GM19324 (cell line): Measurements from ENCODE around the gene SPANXN2.
"Not testable (repeated sequence)": the region's sequence is repeated elsewhere in the genome, so short reads cannot be mapped to it uniquely, and the experiment has no call there.

Source experiments
- ATAC-seq: cut with Tn5 transposase; IDR thresholded peaks from one replicate; pipeline ENCODE4 v1.9.1; 2021; ENCODE audit warnings: mild to moderate bottlenecking, moderate library complexity; ENCODE audit not compliant: unreplicated experiment, low FRiP score

SPANXN2 gene, protein sequence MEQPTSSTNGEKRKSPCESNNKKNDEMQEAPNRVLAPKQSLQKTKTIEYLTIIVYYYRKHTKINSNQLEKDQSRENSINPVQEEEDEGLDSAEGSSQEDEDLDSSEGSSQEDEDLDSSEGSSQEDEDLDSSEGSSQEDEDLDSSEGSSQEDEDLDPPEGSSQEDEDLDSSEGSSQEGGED

DNA sequence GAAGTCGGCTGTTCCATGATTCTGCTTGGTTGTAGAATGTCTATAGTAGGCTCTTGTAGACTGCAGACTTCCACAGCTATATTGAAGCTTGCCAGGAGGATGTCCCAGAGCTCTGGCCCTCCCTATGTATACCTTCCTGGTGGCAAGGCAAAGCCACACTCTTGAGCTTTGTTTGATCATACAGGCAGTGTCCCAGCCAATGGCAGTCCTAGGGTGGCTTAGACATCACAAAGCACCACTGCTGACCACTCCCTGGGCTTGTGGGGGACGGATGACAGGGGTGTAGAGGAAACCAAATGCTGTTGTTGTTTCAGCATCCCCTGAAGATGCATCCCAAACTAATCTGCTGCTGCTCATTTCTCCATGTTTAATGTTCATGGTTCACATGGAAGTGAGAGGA lies at the start of gene SPANXN2:
Gene SPANXN2 (minus strand): TSS at position 101 of the 400 bp plus-strand sequence. CDS start 84 bp downstream, at position 17.
- not testable (repeated sequence) for ATAC-seq

DNA sequence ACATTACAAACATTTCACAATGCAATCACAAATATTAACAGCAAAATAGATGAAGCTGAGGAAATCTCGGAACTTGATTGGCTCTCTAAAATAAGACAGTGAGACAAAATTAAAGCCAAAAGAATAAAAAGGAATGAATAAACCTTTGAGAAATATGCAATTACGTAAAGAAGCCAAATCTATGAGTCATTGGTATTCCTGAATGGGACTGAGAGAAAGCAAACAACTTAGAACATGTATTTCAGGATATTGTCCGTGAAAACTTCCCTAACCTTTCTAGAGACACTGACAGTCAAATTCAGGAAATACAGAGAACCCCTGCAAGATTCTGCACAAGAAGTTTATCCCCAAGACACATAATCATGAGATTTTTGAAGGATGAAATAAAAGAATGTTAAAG lies 48.4 kb upstream of the SPANXN2 start:
- ATAC-seq = no peak

DNA sequence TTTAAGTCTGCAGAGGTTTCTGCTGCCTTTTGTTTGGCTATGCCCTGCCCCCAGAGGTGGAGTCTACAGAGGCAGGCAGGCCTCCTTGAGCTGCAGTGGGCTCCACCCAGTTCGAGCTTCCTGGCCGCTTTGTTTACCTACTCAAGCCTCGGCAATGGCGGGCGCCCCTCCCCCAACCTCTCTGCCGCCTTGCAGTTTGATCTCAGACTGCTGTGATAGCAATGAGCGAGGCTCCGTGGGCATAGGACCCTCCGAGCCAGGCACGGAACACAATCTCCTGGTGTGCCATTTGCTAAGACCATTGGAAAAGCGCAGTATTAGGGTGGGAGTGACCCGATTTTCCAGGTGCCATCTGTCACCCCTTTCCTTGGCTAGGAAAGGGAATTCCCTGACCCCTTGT lies 47.2 kb upstream of the SPANXN2 start:
- not testable (repeated sequence) for ATAC-seq

DNA sequence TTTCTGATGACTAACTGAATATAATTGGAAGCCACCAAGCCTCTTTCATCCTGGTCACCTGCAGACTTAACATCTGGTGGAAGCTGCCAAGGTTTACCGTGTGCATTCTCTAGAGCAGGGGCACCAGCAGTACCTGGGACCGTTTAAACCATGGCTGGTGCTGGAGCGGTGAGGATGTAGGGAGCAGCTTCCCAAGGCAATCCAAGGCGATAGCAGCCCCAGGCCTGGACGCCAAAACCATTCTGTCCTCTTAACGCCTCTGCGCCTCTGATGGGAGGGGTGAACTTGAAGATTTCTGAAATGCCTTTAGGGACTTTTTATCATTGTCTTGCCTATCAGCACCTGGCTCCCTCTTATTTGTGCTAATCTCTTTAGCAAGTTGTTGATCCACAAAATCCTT lies 37.3 kb upstream of the SPANXN2 start:
- no peak for ATAC-seq

DNA sequence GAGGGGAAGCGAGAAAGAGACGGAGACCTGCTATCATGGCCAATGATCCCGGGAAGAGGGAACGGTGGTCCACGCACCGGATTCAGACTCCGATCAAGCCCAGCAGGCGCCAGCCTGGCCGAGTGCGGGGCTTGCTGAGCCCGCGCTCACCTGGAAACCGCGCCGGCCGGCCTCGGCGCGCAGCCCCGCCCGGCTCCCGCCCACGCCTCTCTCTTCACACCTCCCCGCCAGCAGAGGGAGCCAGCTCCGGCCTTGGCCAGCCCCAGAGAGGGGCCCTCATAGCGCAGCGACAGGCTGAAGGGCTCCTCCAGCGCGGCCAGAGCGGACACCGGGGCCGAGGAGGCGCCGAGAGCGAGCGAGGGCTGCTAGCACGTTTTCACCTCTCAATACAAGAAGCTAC lies 36.8 kb upstream of the SPANXN2 start:
- no peak for ATAC-seq

DNA sequence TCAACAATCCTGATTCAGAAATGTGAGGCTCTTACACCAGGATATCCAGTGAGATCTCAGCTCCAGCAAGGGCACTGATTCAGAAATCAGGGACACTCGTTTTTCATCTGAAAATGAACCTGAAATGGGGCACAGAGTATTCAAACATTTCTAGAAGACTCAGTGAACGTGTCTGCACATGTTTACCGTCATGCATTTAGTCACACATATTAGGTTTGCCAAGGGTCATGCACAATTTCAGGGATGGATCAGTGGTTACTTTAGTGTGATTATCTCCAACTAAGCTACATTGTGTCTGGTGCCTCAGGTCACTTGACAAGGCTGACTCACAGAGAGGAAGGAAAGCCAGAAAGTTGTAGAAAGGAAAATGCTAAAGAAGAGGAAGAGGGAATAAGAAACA lies 33.6 kb upstream of the SPANXN2 start:
- ATAC-seq = no peak

DNA sequence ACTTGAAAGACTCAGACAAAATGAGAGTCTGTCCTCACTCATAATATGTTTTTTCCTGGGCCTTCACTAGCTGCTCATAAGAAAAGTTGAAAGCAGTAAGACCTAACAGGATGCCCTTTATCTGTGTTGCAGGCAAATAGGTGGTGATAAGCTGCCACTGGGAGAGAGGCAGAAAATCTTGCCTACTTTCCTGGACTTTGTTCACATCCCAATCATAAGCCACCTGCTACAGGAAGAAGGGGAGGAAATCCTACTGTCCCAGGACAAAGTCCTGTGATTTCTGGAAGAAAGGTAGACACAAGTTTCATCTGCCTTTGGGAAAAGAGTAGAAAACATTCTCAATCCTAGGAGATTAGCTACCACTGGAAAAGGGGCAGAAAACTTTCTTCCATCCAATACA lies 13.3 kb upstream of the SPANXN2 start:
- ATAC-seq = no peak

DNA sequence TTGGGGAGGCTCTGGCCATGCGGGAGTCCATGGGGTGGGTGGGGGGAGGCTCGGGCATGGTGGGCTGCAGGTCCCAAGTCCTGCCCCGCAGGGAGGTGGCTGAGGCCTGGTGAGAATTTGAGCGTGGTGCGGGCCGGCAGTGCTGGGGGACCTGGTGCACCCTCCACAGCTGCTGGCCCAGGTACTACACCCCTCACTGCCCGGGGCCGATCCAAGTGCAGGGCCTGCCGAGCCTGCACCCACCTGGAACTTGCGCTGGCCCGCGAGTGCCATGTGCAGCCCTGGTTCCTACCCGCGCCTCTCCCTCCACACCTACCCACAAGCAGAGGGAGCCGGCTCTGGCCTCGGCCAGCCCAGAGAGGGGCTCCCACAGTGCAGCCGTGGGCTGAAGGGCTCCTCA lies 5.7 kb upstream of the SPANXN2 start:
- ATAC-seq = no peak

DNA sequence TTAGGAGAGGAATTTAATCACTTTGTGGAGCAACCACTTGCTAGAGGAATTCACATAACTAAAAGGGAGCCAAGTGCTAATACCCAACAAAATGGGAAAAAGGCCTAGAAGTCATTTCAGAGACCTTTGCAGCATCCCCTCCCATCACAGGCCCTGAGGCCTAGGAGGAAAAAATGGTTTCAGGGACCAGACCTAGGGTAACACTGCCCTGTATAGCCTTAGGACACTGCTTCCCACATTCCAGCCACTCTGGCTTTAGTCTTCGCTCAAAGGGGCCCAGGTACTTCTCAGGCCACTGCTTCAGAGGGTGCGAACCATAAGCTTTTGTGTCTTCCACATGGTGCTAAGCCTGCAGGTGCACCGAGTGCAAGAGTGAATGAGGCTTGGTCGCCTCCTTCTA lies 19.1 kb downstream of the SPANXN2 start:
- no peak for ATAC-seq

DNA sequence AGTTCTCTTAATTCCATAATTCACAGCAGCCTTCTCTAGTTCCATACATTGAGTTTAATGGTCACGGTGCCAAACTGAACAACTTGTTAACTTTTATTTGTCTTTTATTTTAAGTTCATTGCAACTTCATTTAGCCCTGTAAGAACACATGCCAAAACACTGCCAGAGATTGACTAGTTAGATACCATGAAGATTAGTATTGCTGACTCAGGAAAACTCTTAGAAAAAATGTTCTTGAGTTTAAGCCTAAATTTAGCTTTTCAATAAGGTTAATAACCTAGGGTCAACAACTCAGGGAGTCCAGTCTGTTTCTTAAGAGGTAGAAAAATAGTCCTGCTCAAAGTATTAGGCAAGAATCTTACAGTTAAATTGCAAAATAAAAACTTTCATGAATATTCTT lies 25.7 kb downstream of the SPANXN2 start:
- no peak for ATAC-seq

DNA sequence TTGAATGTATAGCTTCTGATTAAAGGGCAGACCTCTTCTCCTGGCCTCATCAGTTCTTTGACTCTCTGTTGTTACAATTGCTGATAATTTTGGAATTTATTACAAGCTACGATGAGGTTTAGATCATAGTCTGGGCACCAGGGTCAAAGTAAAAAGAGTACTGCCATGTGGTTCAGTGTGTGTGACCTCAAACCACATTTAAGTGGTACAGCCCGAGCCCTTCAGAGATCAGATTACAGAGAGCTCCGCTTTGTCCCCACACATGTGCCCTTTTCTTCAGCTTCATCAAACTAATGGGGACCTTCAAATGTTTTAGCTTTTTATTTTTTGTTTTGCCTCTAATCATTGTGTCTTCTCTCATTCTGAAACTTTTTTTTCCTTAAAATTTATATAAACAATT lies 37.1 kb downstream of the SPANXN2 start:
- no peak for ATAC-seq

DNA sequence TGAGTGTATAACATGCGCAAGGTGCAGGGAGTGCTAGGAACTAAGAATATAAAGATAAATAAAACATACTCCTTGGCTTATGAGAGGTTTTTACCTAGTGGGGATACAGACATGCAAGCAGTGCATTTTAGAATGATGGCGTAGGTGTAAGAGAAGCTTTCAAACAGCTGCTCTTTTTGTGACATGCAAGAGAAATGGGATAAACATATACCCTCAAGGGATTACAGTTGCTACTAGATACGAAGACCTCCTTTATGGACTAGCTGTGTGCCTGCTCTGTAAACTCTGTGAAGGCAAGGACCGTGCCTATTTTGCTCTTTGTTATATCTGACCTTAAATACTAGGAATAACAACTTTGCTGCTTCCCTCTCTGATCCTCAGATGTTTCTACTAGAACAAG lies 45.6 kb downstream of the SPANXN2 start:
- ATAC-seq = no peak

DNA sequence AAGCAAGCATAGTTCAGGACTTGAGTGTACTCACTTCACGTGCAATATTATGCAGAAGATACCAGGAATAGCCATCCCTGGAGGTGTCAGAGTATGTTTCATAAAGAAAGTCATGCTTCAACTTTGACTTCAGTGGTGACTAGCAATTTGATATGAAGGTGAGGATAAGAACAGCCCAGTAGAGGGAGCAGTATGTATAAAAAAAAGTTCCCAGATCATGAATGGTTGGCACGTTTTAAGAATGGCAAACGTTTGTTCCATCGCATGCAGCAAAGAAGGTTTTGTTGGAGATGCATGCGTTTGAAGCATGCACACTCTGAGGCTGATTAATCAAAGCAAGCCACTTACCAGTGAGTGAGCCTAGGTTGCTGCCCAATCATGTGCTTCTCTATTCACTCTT lies 51.2 kb downstream of the SPANXN2 start:
- no peak for ATAC-seq

DNA sequence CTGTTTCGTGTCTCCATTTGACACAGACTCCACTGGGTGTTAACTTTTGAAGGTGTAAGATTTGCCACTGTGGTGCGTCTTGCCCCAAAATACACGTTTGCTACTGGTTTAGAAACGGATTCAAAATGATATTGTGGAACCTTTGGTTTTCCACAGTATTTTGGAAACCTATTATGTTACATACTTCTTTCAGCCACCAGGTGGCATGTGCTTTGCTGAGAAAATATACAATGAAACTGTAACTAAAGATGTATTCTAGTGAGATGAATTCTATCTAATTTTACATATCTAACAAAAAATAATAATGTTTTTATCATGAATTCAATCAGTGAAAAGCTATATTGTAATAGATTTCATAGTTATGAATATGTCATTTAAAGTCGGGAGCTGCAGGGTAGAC lies 56.2 kb downstream of the SPANXN2 start:
- ATAC-seq = no peak

DNA sequence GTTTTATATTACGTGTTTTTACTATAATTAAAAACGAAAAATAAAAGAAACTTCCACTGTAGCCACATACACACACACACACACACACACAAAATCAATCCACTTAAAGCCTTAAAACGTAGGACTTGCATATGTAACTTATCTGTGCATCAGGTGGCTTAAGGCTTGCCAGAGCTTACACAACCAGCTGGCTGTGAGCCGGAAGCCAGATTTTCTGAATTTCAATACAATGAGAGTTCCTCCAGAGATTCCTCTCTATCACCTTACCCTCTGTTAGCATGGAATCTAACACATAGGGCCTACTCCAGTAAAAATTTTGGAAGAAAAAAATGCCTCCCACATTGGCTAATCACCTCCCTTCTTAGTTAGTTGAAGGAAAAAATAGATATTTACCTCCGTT lies 56.8 kb downstream of the SPANXN2 start:
- ATAC-seq = no peak
